ENCODE data around the gene THAP11.

THAP11 gene

GRCh38 chr16:67841816-67842508 is at the start of gene THAP11:
Gene THAP11, plus strand, starts transcription at chr16:67842320. Its CDS starts 235 bp downstream, at chr16:67842555.
- Histone ChIP-seq H3K9me3 (ENCODE audit: control insufficient read depth in 1 of 2, low read length in 2 of 2) (no peaks in the 10 kb centered on the region), H3K36me3 (ENCODE audit: control insufficient read depth in 1 of 2, insufficient read depth in 2 of 2, low read length in 2 of 2) (no peaks in the 10 kb centered on the region), H3K9ac (ENCODE audit: low read depth in 1 of 2, low read length in 2 of 2) (peak within 1 kb of the TSS; percentile 91 to 96), H3K27me3 (ENCODE audit: control insufficient read depth in 1 of 2, insufficient read depth in 2 of 2, low read length in 2 of 2) (no peaks in the 10 kb centered on the region), H3K27ac (ENCODE audit: low read depth, low read length) (peak within 1 kb of the TSS; percentile 100), H3K4me1 (ENCODE audit: control insufficient read depth in 1 of 2, insufficient read depth in 2 of 2, low read length in 2 of 2) (peaks cover 31 to 39% of the 10 kb centered on the region in 2 donors), H3K4me3 (ENCODE audit: low read depth in 1 of 2, low read length in 2 of 2) (peak within 1 kb of the TSS; percentile 91 to 96)

- Histone ChIP-seq H3K9ac (ENCODE audit: low read depth in 1 of 2, low read length in 2 of 2) (no peak overlapping the region), H3K27me3 (ENCODE audit: control insufficient read depth in 1 of 2, insufficient read depth in 2 of 2, low read length in 2 of 2) (no peaks in the 10 kb centered on the region), H3K27ac (ENCODE audit: low read depth, low read length) (no peak overlapping the region), H3K4me3 (ENCODE audit: low read depth in 1 of 2, low read length in 2 of 2) (no peak overlapping the region), H3K9me3 (ENCODE audit: control insufficient read depth in 1 of 2, low read length in 2 of 2) (no peaks in the 10 kb centered on the region), H3K4me1 (ENCODE audit: control insufficient read depth in 1 of 2, insufficient read depth in 2 of 2, low read length in 2 of 2) (no peaks in the 10 kb centered on the region), H3K36me3 (ENCODE audit: control insufficient read depth in 1 of 2, insufficient read depth in 2 of 2, low read length in 2 of 2) (peaks cover 0 to 25% of the 10 kb centered on the region in 2 donors)
Observed at GRCh38 chr16:67796099-67796718, 45.9 kb upstream of the THAP11 start.

- H3K4me1 ChIP-seq (ENCODE audit: control insufficient read depth in 1 of 2, insufficient read depth in 2 of 2, low read length in 2 of 2), result peaks cover 6 to 9% of the 10 kb centered on the region in 2 donors
- H3K9me3 ChIP-seq (ENCODE audit: control insufficient read depth in 1 of 2, low read length in 2 of 2), result no peaks in the 10 kb centered on the region
- peaks cover 0 to 38% of the 10 kb centered on the region in 2 donors for H3K36me3 ChIP-seq (ENCODE audit: control insufficient read depth in 1 of 2, insufficient read depth in 2 of 2, low read length in 2 of 2)
- H3K4me3 ChIP-seq (ENCODE audit: low read depth in 1 of 2, low read length in 2 of 2), result no peak overlapping the region
- no peaks in the 10 kb centered on the region for H3K27me3 ChIP-seq (ENCODE audit: control insufficient read depth in 1 of 2, insufficient read depth in 2 of 2, low read length in 2 of 2)
- H3K27ac ChIP-seq (ENCODE audit: low read depth, low read length), result no peak overlapping the region
- H3K9ac ChIP-seq (ENCODE audit: low read depth in 1 of 2, low read length in 2 of 2), result no peak overlapping the region
Observed at GRCh38 chr16:67800338-67800926, 41.7 kb upstream of the THAP11 start.

GRCh38 chr16:67801241-67801640 is 40.9 kb upstream of the THAP11 start:
- Histone ChIP-seq H3K4me1 (ENCODE audit: control insufficient read depth in 1 of 2, insufficient read depth in 2 of 2, low read length in 2 of 2) (peaks cover 9 to 16% of the 10 kb centered on the region in 2 donors), H3K9me3 (ENCODE audit: control insufficient read depth in 1 of 2, low read length in 2 of 2) (no peaks in the 10 kb centered on the region), H3K27me3 (ENCODE audit: control insufficient read depth in 1 of 2, insufficient read depth in 2 of 2, low read length in 2 of 2) (no peaks in the 10 kb centered on the region), H3K27ac (ENCODE audit: low read depth, low read length) (no peak overlapping the region), H3K9ac (ENCODE audit: low read depth in 1 of 2, low read length in 2 of 2) (no peak overlapping the region), H3K36me3 (ENCODE audit: control insufficient read depth in 1 of 2, insufficient read depth in 2 of 2, low read length in 2 of 2) (peaks cover 0 to 38% of the 10 kb centered on the region in 2 donors), H3K4me3 (ENCODE audit: low read depth in 1 of 2, low read length in 2 of 2) (no peak overlapping the region)

GRCh38 chr16:67801883-67802282 is 40.2 kb upstream of the THAP11 start:
- Histone ChIP-seq H3K36me3 (ENCODE audit: control insufficient read depth in 1 of 2, insufficient read depth in 2 of 2, low read length in 2 of 2) (peaks cover 0 to 37% of the 10 kb centered on the region in 2 donors), H3K4me1 (ENCODE audit: control insufficient read depth in 1 of 2, insufficient read depth in 2 of 2, low read length in 2 of 2) (peaks cover 9 to 16% of the 10 kb centered on the region in 2 donors), H3K9ac (ENCODE audit: low read depth in 1 of 2, low read length in 2 of 2) (no peak overlapping the region), H3K27me3 (ENCODE audit: control insufficient read depth in 1 of 2, insufficient read depth in 2 of 2, low read length in 2 of 2) (no peaks in the 10 kb centered on the region), H3K27ac (ENCODE audit: low read depth, low read length) (no peak overlapping the region), H3K9me3 (ENCODE audit: control insufficient read depth in 1 of 2, low read length in 2 of 2) (no peaks in the 10 kb centered on the region), H3K4me3 (ENCODE audit: low read depth in 1 of 2, low read length in 2 of 2) (no peak overlapping the region)

- Histone ChIP-seq H3K4me1 (ENCODE audit: control insufficient read depth in 1 of 2, insufficient read depth in 2 of 2, low read length in 2 of 2) (peaks cover 9 to 21% of the 10 kb centered on the region in 2 donors), H3K9ac (ENCODE audit: low read depth in 1 of 2, low read length in 2 of 2) (no peak overlapping the region), H3K4me3 (ENCODE audit: low read depth in 1 of 2, low read length in 2 of 2) (no peak overlapping the region), H3K9me3 (ENCODE audit: control insufficient read depth in 1 of 2, low read length in 2 of 2) (no peaks in the 10 kb centered on the region), H3K36me3 (ENCODE audit: control insufficient read depth in 1 of 2, insufficient read depth in 2 of 2, low read length in 2 of 2) (peaks cover 0 to 28% of the 10 kb centered on the region in 2 donors), H3K27ac (ENCODE audit: low read depth, low read length) (no peak overlapping the region), H3K27me3 (ENCODE audit: control insufficient read depth in 1 of 2, insufficient read depth in 2 of 2, low read length in 2 of 2) (no peaks in the 10 kb centered on the region)
Observed at GRCh38 chr16:67803894-67804293, 38.2 kb upstream of the THAP11 start.

GRCh38 chr16:67804853-67805542 is 37.1 kb upstream of the THAP11 start:
- Histone ChIP-seq H3K9me3 (ENCODE audit: control insufficient read depth in 1 of 2, low read length in 2 of 2) (no peaks in the 10 kb centered on the region), H3K36me3 (ENCODE audit: control insufficient read depth in 1 of 2, insufficient read depth in 2 of 2, low read length in 2 of 2) (peaks cover 0 to 23% of the 10 kb centered on the region in 2 donors), H3K9ac (ENCODE audit: low read depth in 1 of 2, low read length in 2 of 2) (peak overlapping the region; percentile 49 to 85), H3K4me3 (ENCODE audit: low read depth in 1 of 2, low read length in 2 of 2) (peak overlapping the region; percentile 93 to 99), H3K27ac (ENCODE audit: low read depth, low read length) (no peak overlapping the region), H3K4me1 (ENCODE audit: control insufficient read depth in 1 of 2, insufficient read depth in 2 of 2, low read length in 2 of 2) (peaks cover 9 to 21% of the 10 kb centered on the region in 2 donors), H3K27me3 (ENCODE audit: control insufficient read depth in 1 of 2, insufficient read depth in 2 of 2, low read length in 2 of 2) (no peaks in the 10 kb centered on the region)

- H3K36me3 ChIP-seq (ENCODE audit: control insufficient read depth in 1 of 2, insufficient read depth in 2 of 2, low read length in 2 of 2), result peaks cover 0 to 17% of the 10 kb centered on the region in 2 donors
- peak overlapping the region; percentile 93 to 99 for H3K4me3 ChIP-seq (ENCODE audit: low read depth in 1 of 2, low read length in 2 of 2)
- peak overlapping the region; percentile 85 to 94 for H3K9ac ChIP-seq (ENCODE audit: low read depth in 1 of 2, low read length in 2 of 2)
- H3K9me3 ChIP-seq (ENCODE audit: control insufficient read depth in 1 of 2, low read length in 2 of 2), result no peaks in the 10 kb centered on the region
- H3K4me1 ChIP-seq (ENCODE audit: control insufficient read depth in 1 of 2, insufficient read depth in 2 of 2, low read length in 2 of 2), result peaks cover 9 to 21% of the 10 kb centered on the region in 2 donors
- no peak overlapping the region for H3K27ac ChIP-seq (ENCODE audit: low read depth, low read length)
- no peaks in the 10 kb centered on the region for H3K27me3 ChIP-seq (ENCODE audit: control insufficient read depth in 1 of 2, insufficient read depth in 2 of 2, low read length in 2 of 2)
Observed at GRCh38 chr16:67805718-67806427, 36.2 kb upstream of the THAP11 start.

GRCh38 chr16:67806428-67807147 is 35.5 kb upstream of the THAP11 start, which contains the start of the genes RANBP10 and TSNAXIP1:
Gene RANBP10, minus strand, starts transcription at chr16:67806560. Its CDS starts 24 bp downstream, at chr16:67806536.
Gene TSNAXIP1, plus strand, starts transcription at chr16:67806889. Its CDS starts 261 bp downstream, at chr16:67807150.
- peaks cover 0 to 10% of the 10 kb centered on the region in 2 donors for H3K36me3 ChIP-seq (ENCODE audit: control insufficient read depth in 1 of 2, insufficient read depth in 2 of 2, low read length in 2 of 2)
- peak within 1 kb of the TSS; percentile 93 to 99 for H3K4me3 ChIP-seq (ENCODE audit: low read depth in 1 of 2, low read length in 2 of 2)
- H3K9me3 ChIP-seq (ENCODE audit: control insufficient read depth in 1 of 2, low read length in 2 of 2), result no peaks in the 10 kb centered on the region

More at GRCh38 chr16:67806428-67807147, 35.5 kb upstream of the THAP11 start, which contains the start of the genes RANBP10 and TSNAXIP1:
- Histone ChIP-seq H3K4me1 (ENCODE audit: control insufficient read depth in 1 of 2, insufficient read depth in 2 of 2, low read length in 2 of 2) (peaks cover 9 to 21% of the 10 kb centered on the region in 2 donors), H3K9ac (ENCODE audit: low read depth in 1 of 2, low read length in 2 of 2) (peak within 1 kb of the TSS; percentile 85 to 94), H3K27me3 (ENCODE audit: control insufficient read depth in 1 of 2, insufficient read depth in 2 of 2, low read length in 2 of 2) (no peaks in the 10 kb centered on the region), H3K27ac (ENCODE audit: low read depth, low read length) (peak within 1 kb of the TSS; percentile 35)
